Right ventricle myocardium superior (tissue), 1 donor: Measurements from ENCODE around the gene DGKB. TPM values are rescaled to one million over a fixed set of nuclear protein-coding genes. Genes with fewer than 3 reads are reported as not detected.

Source experiments
- ATAC-seq: fragments of 200-7000 bp; cut with Tn5 transposase; one replicate; pipeline ENCODE4 v1.9.1; 2020; ENCODE audit warnings: mild to moderate bottlenecking; ENCODE audit not compliant: poor library complexity
- DNase-seq: peaks from one replicate; pipeline ENCODE4 v3.0.0-alpha.2; 2020
- intact Hi-C: fragments of 100-400 bp; cut with DNase I; formaldehyde crosslinking; loops from one replicate; pipeline ENCODE4 v1.11.2; 2022
- total RNA-seq: library from RNA; stranded (reverse); fragmentation: NEBNext Ultra II Directional; extraction: Animal tissue kit (Norgen Biotek cat#: 25700); gene quantifications from one replicate; pipeline ENCODE4 v1.2.1, GENCODE V29; 2021
- donor health status: DM: no; HTN: yes; CAD: no; lungs with severe emphysema.

The DGKB gene
- total RNA-seq, 1 donor from 2014 or later: 0.30 TPM

GRCh38 chr7:14457568-14458453 is 444.7 kb downstream of the DGKB start:
- peak; percentile 93 for ATAC-seq
- intact Hi-C loops: loop anchor here (10.0 kb wide), 1 partner anchor 463 kb away; no protein-coding TSS in a partner anchor
- DNase-seq: peak; percentile 57

DNA sequence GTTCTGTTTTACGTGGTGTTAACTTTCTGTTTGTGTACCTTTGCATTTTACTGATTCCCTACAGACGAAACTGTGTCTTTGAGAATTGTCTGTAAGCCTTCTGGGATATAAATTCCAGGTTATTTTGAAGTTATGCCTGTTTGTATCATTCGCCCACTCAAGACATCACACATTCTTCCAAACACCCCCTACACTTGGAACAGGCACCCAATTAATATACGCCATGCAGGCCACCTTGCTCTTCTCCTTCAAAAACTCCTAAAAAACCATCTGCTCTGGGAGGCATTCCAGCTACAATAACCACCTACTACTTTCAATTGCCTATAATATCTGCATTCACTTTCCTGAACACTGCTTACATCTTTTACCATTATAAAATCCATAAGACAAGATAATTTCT is 453.3 kb downstream of the DGKB start:
- intact Hi-C loops: no loop called here
- ATAC-seq: no peak

GRCh38 chr7:14446829-14447228 is 455.7 kb downstream of the DGKB start:
- DNase-seq (no peak), ATAC-seq (no peak)
- intact Hi-C loops: no loop called here

More for the DNA sequence above, 453.3 kb downstream of the DGKB start:
- no peak for DNase-seq

DNA sequence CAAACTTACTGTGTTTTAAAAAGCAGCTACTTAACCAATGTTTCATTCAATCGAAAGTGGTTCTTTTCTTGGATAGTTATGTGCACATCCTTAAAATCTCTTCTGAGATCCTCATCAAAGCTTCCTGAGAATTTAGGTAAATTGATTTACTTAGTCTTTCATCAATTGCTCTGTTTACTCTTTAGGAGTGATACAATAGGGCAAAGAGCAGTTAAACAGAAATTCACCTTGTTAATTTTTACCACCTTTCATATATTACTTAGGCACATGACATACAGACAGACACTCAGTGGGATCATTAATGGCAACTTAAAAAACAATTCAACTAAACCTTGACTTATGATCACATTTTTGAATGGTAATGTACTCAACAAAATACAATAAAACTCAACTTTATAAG is 456.3 kb downstream of the DGKB start:
- ATAC-seq (no peak), DNase-seq (no peak)
- intact Hi-C loops: no loop called here

GRCh38 chr7:14438366-14438765 is 464.2 kb downstream of the DGKB start:
- ATAC-seq: no peak
- intact Hi-C loops: no loop called here
- no peak for DNase-seq

- no peak for ATAC-seq
- intact Hi-C loops: no loop called here
Observed at GRCh38 chr7:14436878-14437277, 465.7 kb downstream of the DGKB start.

GRCh38 chr7:14432924-14433323 is 469.6 kb downstream of the DGKB start:
- intact Hi-C loops: no loop called here
- ATAC-seq: no peak
- no peak for DNase-seq

More at GRCh38 chr7:14436878-14437277, 465.7 kb downstream of the DGKB start:
- DNase-seq: no peak

DNA sequence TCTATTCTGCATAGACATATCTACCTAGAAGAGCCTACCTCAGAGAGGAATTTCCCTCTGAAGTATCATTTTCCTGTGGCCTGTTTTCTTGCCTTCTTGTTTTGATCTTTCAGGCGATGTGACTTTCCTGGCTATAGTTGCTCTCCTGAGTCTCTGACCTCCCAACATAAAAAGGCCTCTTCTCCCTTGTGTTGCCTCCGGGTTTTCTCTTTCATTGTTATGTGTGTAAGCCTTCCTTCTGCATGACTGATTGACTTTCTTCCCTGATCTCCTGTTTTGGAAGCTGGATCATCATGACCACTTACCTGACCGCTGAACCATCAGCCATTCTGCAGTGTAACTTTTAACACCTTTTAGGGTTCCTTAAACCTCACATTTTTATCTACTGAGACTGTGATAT is 471.6 kb downstream of the DGKB start:
- ATAC-seq: no peak
- DNase-seq: no peak
- intact Hi-C loops: no loop called here

DNA sequence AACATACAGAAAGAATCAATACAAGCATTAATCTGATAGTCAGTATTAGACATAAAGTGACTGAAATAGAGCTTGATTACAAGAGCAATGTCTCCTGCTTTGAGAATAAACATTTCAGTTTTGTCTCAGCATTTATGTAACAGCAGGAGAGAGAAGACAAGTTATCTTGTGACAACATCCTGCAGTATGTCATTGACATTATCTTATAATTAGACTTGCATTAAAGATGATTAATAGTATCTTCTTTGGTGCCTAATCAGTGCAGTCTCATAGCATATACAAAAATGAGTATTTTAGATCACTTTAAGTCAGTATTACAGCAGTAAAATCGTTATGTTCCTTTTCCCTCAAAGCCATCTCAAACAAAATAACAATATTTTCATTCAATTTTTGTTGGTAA is 477.0 kb downstream of the DGKB start:
- no peak for ATAC-seq
- intact Hi-C loops: no loop called here
- no peak for DNase-seq

GRCh38 chr7:14424675-14425074 is 477.9 kb downstream of the DGKB start:
- ATAC-seq: no peak
- intact Hi-C loops: no loop called here
- DNase-seq: no peak

DNA sequence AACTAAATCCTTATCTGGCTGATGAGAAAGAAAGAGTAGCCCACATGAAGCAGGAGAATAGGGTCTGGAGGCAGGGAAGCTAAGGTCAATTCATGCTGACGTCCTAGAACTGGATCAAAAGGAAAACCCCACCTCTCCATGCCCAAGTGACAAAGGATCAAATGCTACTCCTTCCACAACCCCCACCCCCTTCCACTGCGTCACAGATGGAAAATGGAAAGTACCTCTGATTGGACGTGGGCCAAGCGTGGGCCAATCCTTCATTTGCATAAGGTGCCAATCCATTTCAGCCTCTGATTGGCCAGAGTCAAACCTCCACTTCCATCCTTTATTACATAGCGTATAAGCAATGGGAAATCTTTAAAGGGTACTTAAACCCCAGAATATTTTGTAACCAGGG is 481.8 kb downstream of the DGKB start:
- no peak for DNase-seq
- intact Hi-C loops: no loop called here
- ATAC-seq: no peak

GRCh38 chr7:14419531-14419930 is 483.0 kb downstream of the DGKB start:
- ATAC-seq (peak; percentile 51), DNase-seq (no peak)
- intact Hi-C loops: no loop called here

DNA sequence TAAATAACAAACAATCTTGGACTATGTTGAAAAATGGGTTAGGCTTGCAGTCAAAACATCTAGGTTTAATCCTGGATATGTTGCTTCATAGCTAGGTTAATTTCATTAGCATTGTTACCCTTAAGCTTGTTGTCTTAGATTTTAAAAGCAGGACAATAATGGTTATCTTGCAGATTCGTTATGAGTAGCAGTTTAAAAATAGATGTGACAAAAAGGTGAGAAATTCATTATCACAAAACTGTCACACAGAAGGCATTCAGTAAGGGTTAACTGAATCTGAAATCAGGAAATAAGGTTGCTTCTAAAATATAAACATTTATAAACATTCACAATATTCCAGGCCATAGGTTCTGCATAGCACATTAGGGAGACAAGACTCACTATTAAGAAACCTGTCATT is 483.9 kb downstream of the DGKB start:
- intact Hi-C loops: no loop called here
- no peak for DNase-seq
- no peak for ATAC-seq

- intact Hi-C loops: no loop called here
- DNase-seq (no peak), ATAC-seq (peak; percentile 96)
Observed at GRCh38 chr7:14414274-14414986, 488.1 kb downstream of the DGKB start.

DNA sequence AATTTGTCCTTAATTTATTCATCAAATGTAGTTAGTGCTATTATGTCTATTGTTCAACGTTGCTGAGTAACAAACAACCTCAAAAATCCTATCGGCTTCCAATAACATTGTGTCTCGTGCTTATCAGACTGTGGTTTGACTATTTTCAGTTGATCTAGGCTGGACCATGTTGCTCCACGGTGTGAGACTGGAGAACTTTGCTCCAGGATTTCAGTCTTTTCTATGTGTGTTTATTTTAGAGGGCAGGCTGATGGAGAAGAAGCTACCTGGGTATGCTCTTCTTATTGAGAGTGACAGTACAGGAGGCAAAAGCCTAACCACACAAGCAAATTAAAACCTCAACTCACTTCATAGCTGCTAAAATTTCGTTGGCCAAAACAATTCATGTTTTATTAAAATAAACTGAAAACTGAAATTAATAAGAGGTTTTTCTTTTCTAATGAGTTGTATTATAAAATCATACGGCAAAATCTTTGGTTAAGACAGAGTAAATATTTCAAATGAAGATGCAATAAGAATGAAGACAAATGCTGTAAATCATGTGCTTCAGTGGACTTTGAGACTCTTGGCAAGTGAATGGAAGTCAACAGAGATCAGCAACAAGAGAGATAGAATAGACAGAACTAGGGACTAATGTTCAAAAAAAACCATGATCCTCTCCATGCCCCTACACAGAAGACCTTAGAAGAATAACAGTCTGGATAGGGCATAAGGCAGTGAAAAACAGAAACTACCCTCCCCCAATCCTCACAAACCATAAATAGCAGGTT is 495.1 kb downstream of the DGKB start:
- ATAC-seq (no peak), DNase-seq (no peak)
- intact Hi-C loops: no loop called here

DNA sequence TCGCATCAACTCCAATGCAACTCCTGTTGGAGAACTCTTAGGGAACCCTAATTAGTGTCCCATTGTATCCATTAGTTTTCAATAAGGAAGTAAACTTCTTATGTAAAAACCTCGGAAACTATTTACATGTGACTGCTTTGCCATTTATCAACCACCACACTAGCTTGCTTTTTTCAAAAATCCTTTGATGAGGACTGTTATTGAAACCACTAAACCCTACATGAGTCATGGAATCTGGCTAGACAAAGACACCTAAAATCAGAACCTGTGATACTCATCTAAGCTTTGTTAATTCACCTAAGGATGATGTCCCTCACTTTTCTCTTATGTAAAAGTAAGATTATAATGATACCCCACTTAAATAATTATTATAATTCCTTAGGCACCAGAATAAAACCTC is 499.0 kb downstream of the DGKB start:
- intact Hi-C loops: no loop called here
- no peak for DNase-seq
- no peak for ATAC-seq

DNA sequence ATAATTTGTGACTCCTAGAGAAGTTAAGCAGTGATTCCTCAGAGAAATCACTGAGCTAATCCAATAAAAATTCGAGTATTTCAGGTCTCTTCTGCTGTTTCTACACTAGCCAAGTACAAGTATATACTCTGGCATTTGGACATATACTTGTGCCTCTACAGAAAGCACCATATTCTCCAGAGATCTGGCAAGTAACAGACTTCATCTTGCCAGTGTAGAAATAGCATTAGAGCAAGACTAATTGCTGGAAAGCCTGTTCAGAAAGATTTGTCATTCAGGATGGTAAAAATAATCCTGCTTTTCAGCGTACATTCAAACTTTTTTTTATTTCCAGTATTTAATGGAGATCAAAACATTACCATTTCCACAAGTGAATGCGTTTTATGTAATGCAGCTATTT is 502.3 kb downstream of the DGKB start:
- no peak for ATAC-seq
- DNase-seq: no peak
- intact Hi-C loops: no loop called here

DNA sequence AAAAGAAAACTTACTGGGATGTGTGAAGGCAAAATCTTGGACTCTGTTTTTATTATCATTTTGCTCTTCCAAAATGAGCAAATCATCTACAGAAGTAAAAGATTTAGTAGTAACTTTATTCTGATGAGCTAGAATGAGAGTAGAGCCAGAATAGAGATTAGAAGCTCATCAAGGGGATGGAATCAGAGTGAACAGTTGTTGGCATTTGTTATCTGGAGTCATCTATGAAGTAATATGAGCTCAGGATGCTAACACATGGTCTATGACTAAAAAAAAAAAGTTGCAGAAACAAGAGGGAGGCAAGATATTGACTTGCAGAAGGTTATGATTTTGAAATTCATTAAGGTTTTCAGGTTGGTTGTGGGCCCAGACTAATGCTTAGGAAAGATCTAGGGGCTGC is 504.0 kb downstream of the DGKB start:
- DNase-seq: no peak
- intact Hi-C loops: no loop called here
- ATAC-seq: no peak

DNA sequence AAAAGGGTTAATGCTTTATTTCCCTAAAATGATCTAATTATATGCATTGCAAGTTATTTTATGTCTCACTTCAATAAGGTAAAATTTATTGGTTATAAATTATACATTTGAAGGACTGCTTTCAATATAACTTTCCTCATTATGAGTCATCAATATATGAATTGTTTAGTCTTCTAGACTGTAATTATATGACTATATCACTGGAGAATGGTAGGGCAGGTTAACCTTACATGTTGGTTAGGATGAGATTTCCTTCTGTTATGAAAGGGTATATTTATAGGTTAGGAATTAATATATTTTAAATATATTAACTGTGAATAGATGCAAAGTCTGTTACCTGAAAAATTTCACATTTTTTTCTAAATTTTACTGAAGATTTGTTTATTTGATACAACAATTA is 506.7 kb downstream of the DGKB start:
- intact Hi-C loops: no loop called here
- DNase-seq: no peak
- no peak for ATAC-seq
